Adrenal gland (tissue), 12 donors: ENCODE measurements around the gene MROH7. TPM values are rescaled to one million over a fixed set of nuclear protein-coding genes. Genes with fewer than 3 reads are reported as not detected.
A peak's percentile ranks its signal among the peaks of the same experiment; 100 is the strongest.

Experiments used
- DNase-seq, 7 donors: peaks; one replicate each; pipeline ENCODE4 v3.0.0-alpha.2; 2019 to 2020
- H3K27ac ChIP-seq, 5 donors: fragments of 200-600 bp; sonication (generic) in 4 of 5; 1 replicate in 3 of 5; 2 replicates in 2 of 5; pipeline versions ENCODE4 v1.5.1 to v1.8.0; 2016 to 2020; ENCODE audit warnings: mild to moderate bottlenecking in 1 of 5
- H3K27me3 ChIP-seq: fragments of 200-600 bp; 2 replicates; pipeline ENCODE4 v1.8.0; 2021
- H3K36me3 ChIP-seq, 2 donors: fragments of 200-600 bp; replicated peaks in 1 of 2; 1 replicate in 1 of 2; 2 replicates in 1 of 2; pipeline versions ENCODE4 v1.5.1 to v1.8.0; 2018 to 2022
- H3K4me1 ChIP-seq, 2 donors: fragments of 200-600 bp; replicated peaks in 1 of 2; 1 replicate in 1 of 2; 2 replicates in 1 of 2; pipeline versions ENCODE4 v1.5.1 to v1.8.0; 2018 to 2021
- H3K4me3 ChIP-seq, 4 donors: fragments of 200-600 bp; sonication (generic) in 3 of 4; one replicate each; pipeline ENCODE4 v1.5.1; 2016 to 2018
- H3K9me3 ChIP-seq, 3 donors: fragments of 200-600 bp; sonication (generic) in 1 of 3; replicated peaks in 1 of 3; 1 replicate in 2 of 3; 2 replicates in 1 of 3; pipeline versions ENCODE4 v1.5.1 to v1.8.0; 2016 to 2021
- POLR2A ChIP-seq, 2 donors: fragments of 450-650 bp; IDR thresholded peaks; one replicate each; pipeline ENCODE4 v1.6.1; 2017; ENCODE audit warnings: antibody characterized with exemption in 2 of 2, mild to moderate bottlenecking in 2 of 2, moderate library complexity in 1 of 2
- WGBS, 4 donors: extraction: QIAGEN DNeasy Blood & Tissue Kit in 2 of 4; methylation state at CpG; one replicate each; pipeline versions ENCODE4 v1.1.5 to v1.1.7; 2013 to 2017; 5-methylcytosine and 5-hydroxymethylcytosine counted together
- intact Hi-C, 2 donors: fragments of 100-400 bp; cut with DNase I; formaldehyde crosslinking; loops; one replicate each; pipeline versions ENCODE4 v1.14.1 to v1.15.0; 2022 to 2023
- polyA plus RNA-seq, 3 donors: library from polyadenylated mRNA; stranded (reverse); fragments of 200-250 nt in 2 of 3; fragments of 350-450 nt in 1 of 3; fragmentation: Illumina TruSeq in 1 of 3; extraction: RNeasy Lipid Tissue Mini Kit (QIAGEN cat#74804) in 1 of 3; gene quantifications; one replicate each; pipeline ENCODE4 v1.2.3, GENCODE V29; 2013 to 2014
- total RNA-seq, 9 donors: library from RNA; depleted of rRNA in 4 of 9; stranded (reverse); fragments of >200 nt in 4 of 9; fragments of 120-200 nt in 1 of 9; fragmentation: NEBNext Ultra II Directional in 1 of 9; extraction: Animal tissue kit (Norgen Biotek cat#: 25700) in 1 of 9; gene quantifications; one replicate each; pipeline versions ENCODE4 v1.1.0 to v1.2.4, GENCODE V29; 2013 to 2023
- TF ChIP-seq, protein P1 (sequence below), 6 experiments: fragments of 450-650 bp in 4 of 6; fragments of 200-600 bp in 2 of 6; sonication (generic) in 1 of 6; IDR thresholded peaks; 1 replicate in 5 of 6; 2 replicates in 1 of 6; pipeline versions ENCODE4 v1.5.1 to v1.8.0; 2016 to 2021; ENCODE audit warnings: antibody characterized with exemption in 6 of 6, mild to moderate bottlenecking in 2 of 6, moderate library complexity in 1 of 6
- donor health status: healthy with polysubstance abuse.
- donor health status: Bipolar disorder and iron deficiency.
- donor health status: DM: yes; HTN: yes; CAD: no.
- donor health status: DM: no; HTN: no; CAD: no.
- donor health status: DM: no; HTN: no; CAD: no.
- donor health status: DM: yes; HTN: yes; CAD: no.

Gene MROH7
- total and polyA plus RNA-seq, 12 donors, result 0.62 to 13.0 (median 2.1) TPM

DNA sequence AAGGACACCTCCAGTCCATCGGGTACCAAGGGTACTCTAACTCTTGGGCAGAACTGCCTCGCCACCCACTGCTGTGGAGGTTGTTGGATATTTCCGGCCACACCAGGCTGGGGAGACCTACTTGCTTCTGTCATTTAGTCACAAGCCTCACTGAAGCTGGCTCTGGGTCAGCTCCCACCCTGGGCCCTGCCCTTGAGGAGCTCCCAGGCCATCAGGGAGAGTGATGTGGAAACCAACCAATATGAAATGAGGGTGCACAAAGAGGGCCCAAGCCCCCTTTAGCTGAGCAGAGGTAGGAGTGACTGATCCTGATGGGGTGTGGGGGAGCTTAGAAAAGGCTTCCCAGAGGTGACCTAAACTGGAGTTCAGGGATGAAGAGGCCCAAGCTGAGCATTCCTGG, 103.1 kb downstream of the MROH7 start:
- no peak overlapping the region for H3K27ac ChIP-seq
- H3K4me1 ChIP-seq, result no peaks in the 10 kb centered on the region
- H3K4me3 ChIP-seq, result no peak overlapping the region
- TF ChIP-seq, protein P1, sequence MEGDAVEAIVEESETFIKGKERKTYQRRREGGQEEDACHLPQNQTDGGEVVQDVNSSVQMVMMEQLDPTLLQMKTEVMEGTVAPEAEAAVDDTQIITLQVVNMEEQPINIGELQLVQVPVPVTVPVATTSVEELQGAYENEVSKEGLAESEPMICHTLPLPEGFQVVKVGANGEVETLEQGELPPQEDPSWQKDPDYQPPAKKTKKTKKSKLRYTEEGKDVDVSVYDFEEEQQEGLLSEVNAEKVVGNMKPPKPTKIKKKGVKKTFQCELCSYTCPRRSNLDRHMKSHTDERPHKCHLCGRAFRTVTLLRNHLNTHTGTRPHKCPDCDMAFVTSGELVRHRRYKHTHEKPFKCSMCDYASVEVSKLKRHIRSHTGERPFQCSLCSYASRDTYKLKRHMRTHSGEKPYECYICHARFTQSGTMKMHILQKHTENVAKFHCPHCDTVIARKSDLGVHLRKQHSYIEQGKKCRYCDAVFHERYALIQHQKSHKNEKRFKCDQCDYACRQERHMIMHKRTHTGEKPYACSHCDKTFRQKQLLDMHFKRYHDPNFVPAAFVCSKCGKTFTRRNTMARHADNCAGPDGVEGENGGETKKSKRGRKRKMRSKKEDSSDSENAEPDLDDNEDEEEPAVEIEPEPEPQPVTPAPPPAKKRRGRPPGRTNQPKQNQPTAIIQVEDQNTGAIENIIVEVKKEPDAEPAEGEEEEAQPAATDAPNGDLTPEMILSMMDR (IDR thresholded peaks at IDR 0.05), result no peak
- no peak for TF ChIP-seq POLR2A (IDR thresholded peaks at IDR 0.05)
- H3K9me3 ChIP-seq, result no peaks in the 10 kb centered on the region
- DNase-seq, result peak in 1 of 7 donors; percentile 37
- 86 to 97% (median 91%) methylated on average over 3 of the region's 3 CpGs for WGBS, 4 donors
- H3K27me3 ChIP-seq, result no peaks in the 10 kb centered on the region
- intact Hi-C loops, result no loop called here
- peaks cover 0 to 27% of the 10 kb centered on the region in 2 donors for H3K36me3 ChIP-seq

DNA sequence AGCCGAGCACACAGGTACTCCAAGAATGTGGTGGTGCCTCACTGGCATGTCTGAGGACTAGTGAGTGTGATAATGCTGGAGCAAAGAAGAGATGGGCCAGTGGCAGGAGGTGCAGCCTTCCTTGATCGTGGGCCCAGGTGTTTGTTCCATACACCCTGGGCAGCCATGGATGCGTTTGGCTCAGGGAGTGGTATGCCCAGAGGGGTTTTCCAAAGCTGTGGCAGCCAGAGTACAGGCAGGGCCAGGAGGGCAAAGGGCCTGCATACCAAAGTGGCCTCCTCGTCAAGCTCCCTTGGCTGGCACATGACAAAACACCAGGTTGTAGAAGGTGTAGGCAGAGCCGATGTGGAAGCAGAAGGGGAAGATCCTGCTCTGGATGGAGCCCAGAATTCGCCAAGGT, 103.7 kb downstream of the MROH7 start:
- TF ChIP-seq, protein P1 (IDR thresholded peaks at IDR 0.05), result no peak
- TF ChIP-seq POLR2A (IDR thresholded peaks at IDR 0.05), result no peak
- no peak overlapping the region for H3K4me3 ChIP-seq
- no peak for DNase-seq
- no peaks in the 10 kb centered on the region for H3K27me3 ChIP-seq
- 89 to 96% (median 94%) methylated on average over 3 to 6 of the region's 6 CpGs for WGBS, 4 donors
- intact Hi-C loops, result no loop called here
- H3K36me3 ChIP-seq, result peaks cover 0 to 21% of the 10 kb centered on the region in 2 donors
- H3K27ac ChIP-seq, result no peak overlapping the region
- no peaks in the 10 kb centered on the region for H3K4me1 ChIP-seq
- no peaks in the 10 kb centered on the region for H3K9me3 ChIP-seq

DNA sequence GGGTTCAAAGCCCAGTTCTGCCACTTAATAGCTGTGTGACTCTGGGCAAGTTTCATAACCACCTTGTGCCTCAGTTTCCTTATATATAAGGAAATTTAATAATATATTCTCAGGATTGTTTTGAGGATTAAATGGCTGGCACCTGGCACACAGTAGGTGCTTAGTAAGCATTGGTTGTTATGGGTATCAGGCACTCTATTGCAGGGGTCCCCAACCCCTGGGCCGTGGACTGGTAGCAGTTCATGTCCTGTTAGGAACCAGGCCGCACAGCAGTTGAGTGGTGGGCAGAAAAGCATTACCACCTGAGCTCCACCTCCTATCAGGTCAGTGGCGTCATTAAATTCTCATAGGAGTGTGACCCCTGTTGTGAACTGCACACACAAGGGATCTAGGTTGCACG, 104.3 kb downstream of the MROH7 start:
- H3K27ac ChIP-seq, result no peak overlapping the region
- no peak for DNase-seq
- H3K36me3 ChIP-seq, result peaks cover 0 to 15% of the 10 kb centered on the region in 2 donors
- TF ChIP-seq, protein P1 (IDR thresholded peaks at IDR 0.05), result no peak
- H3K9me3 ChIP-seq, result no peaks in the 10 kb centered on the region
- no peaks in the 10 kb centered on the region for H3K4me1 ChIP-seq
- no peaks in the 10 kb centered on the region for H3K27me3 ChIP-seq
- intact Hi-C loops, result no loop called here
- H3K4me3 ChIP-seq, result no peak overlapping the region
- 97 to 100% (median 99%) methylated on average over 2 to 4 of the region's 4 CpGs for WGBS, 4 donors

DNA sequence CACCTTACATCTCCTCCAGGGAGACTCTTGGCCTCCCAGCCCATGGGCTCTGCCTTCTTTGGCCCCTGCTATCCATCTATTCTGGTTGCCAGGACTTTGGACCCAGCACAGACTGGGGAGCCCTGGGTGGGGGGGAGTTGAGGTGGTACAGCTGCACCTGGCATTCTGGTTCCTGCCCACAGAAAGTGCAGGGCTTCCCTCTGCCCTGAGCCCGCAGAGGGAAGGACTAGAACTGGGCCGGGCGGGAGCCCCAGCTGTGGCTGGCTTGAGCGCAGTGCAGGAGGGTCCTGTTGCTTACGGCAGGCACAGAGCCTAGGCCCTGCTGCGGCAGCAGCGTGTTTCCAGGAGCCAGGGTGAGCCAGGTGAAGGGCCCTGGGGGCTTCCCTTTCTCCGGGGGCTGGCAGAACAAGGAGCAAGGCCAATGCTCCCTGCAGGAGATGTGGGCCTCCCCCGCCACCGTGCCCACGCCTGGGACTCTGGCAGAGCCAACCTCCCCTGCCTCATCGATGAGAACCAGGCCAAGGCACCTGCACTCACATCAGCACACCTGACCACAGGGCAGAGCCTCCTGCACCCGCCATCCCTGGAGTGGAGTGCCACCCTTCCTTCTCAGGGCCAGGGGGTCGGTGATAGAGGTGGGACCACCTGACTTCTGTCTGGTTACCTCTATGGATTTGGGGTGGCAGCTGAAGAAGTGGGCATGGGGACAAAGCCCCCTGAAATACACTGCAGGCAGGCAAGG, 106.7 kb downstream of the MROH7 start:
- H3K9me3 ChIP-seq, result no peaks in the 10 kb centered on the region
- no peak overlapping the region for H3K4me3 ChIP-seq
- TF ChIP-seq, protein P1 (IDR thresholded peaks at IDR 0.05), result no peak
- no peak for TF ChIP-seq POLR2A (IDR thresholded peaks at IDR 0.05)
- no peaks in the 10 kb centered on the region for H3K27me3 ChIP-seq
- intact Hi-C loops, result no loop called here
- H3K27ac ChIP-seq, result no peak overlapping the region
- H3K4me1 ChIP-seq, result no peaks in the 10 kb centered on the region
- 78 to 91% (median 83%) methylated on average over 7 to 14 of the region's 14 CpGs; no CpG with 5 or more reads in 1 of the 4 donors for WGBS, 4 donors
- H3K36me3 ChIP-seq, result no peaks in the 10 kb centered on the region
- no peak for DNase-seq
